ENCODE measurements around the gene ARSI. TPM values are rescaled to one million over a fixed set of nuclear protein-coding genes. Genes with fewer than 3 reads are reported as not detected.

The ARSI gene
- total RNA-seq, 1 donor from 2014 or later = 4.6 TPM

DNA sequence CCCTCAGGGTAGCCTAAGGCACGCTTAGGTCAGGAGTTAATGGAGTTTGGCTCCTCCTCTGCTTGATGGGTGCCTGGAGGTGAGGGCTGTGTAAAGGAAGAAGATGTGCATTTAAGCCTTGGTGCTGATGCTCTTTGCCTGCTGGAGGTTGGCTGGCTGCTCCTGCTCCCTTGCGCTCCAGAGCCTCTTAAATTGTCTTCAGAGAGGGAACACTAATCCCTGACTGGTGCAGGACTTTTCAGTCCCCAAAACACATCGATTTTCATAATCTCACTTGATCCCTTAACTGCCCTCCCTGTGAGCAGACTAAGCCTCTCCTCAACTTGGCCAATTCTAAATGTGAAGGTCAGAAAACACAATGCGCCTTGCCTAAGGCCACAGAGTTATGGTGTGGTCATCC lies 38.6 kb upstream of the ARSI start:
- no peak for DNase-seq (ENCODE audit: extremely low spot score, unreplicated experiment)
- Mint-ChIP-seq H3K4me1 (ENCODE audit: unreplicated experiment) (peaks cover 24% of the 10 kb centered on the region), H3K4me3 (no peak overlapping the region), H3K36me3 (no peaks in the 10 kb centered on the region), H3K27me3 (no peaks in the 10 kb centered on the region), H3K27ac (no peak overlapping the region), H3K9me3 (peaks cover 5% of the 10 kb centered on the region)
- TF ChIP-seq, protein P1, sequence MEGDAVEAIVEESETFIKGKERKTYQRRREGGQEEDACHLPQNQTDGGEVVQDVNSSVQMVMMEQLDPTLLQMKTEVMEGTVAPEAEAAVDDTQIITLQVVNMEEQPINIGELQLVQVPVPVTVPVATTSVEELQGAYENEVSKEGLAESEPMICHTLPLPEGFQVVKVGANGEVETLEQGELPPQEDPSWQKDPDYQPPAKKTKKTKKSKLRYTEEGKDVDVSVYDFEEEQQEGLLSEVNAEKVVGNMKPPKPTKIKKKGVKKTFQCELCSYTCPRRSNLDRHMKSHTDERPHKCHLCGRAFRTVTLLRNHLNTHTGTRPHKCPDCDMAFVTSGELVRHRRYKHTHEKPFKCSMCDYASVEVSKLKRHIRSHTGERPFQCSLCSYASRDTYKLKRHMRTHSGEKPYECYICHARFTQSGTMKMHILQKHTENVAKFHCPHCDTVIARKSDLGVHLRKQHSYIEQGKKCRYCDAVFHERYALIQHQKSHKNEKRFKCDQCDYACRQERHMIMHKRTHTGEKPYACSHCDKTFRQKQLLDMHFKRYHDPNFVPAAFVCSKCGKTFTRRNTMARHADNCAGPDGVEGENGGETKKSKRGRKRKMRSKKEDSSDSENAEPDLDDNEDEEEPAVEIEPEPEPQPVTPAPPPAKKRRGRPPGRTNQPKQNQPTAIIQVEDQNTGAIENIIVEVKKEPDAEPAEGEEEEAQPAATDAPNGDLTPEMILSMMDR (conservative IDR thresholded peaks at IDR 0.05) = no peak

DNA sequence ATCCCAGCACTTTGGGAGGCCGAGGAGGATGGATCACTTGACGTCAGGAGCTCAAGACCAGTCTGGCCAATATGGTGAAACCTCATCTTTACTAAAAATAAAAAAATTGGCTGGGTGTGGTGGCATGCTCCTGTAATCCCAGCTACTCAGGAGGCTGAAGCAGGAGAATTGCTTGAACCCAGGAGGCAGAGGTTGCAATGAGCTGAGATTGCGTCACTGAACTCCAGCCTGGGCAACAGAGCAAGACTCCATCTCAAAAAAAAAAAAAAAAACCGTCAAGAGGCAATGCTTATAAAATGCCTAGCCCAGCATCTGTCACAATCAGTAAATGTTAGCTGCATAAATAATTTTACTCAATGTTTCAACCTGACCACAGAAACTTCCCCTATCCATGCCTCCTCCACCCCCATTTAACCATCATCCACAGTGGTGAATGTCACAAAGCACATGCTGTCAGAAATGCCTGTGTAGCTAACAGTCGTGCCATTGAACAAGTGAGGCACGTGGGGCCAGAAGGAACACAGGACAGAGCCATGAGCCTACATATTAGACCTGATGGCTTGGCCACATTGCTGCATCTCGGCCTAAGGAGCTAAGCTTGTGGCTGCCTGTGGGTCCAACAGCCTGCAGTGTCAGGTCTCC lies 38.0 kb upstream of the ARSI start:
- Mint-ChIP-seq H3K9me3 (peaks cover 5% of the 10 kb centered on the region), H3K27me3 (no peaks in the 10 kb centered on the region), H3K36me3 (no peaks in the 10 kb centered on the region), H3K27ac (no peak overlapping the region), H3K4me3 (no peak overlapping the region), H3K4me1 (ENCODE audit: unreplicated experiment) (peaks cover 24% of the 10 kb centered on the region)
- TF ChIP-seq, protein P1 (conservative IDR thresholded peaks at IDR 0.05) = no peak
- no peak for DNase-seq (ENCODE audit: extremely low spot score, unreplicated experiment)

DNA sequence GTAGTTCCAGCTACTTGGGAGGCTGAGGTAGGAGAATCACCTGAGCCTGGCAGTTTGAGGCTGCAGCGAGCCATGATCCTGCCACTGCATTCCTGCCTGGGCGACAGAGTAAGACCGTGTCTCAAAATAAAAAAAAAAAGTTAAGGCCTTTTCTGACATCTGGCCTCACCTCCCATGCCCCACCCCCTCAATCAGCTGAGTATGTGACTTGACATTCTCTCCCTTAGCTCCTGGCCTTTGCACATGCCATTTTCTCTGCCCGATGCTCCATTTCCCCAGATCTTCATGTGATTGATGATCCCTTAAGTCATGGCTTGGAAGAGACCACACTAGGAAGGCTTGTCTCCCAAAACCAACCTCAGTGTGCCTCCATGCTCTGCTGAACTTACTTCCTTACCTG lies 37.1 kb upstream of the ARSI start:
- TF ChIP-seq, protein P1 (conservative IDR thresholded peaks at IDR 0.05) = no peak
- no peaks in the 10 kb centered on the region for H3K27me3 Mint-ChIP-seq
- no peaks in the 10 kb centered on the region for H3K36me3 Mint-ChIP-seq
- peaks cover 29% of the 10 kb centered on the region for H3K4me1 Mint-ChIP-seq (ENCODE audit: unreplicated experiment)
- peaks cover 5% of the 10 kb centered on the region for H3K9me3 Mint-ChIP-seq
- no peak for DNase-seq (ENCODE audit: extremely low spot score, unreplicated experiment)
- no peak overlapping the region for H3K27ac Mint-ChIP-seq
- no peak overlapping the region for H3K4me3 Mint-ChIP-seq

DNA sequence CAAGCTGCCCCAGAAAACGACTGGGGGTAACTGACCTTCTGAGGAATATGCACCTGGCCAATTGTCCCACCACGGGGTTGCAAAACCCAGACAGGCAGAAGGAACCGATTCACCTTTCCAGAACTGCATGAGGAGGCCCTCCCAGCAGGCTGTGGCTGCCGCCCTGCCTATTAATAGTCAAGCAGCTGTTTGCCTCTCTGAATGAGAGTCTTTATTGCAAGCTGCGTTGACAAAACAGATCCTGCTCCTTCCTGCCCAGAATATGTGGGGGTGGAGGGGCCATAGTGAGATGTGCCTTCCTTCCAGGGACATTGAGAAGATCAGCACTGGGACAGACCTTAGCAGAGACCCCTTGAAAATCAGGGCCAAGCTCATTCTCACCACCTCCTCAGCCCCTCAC lies 36.5 kb upstream of the ARSI start:
- no peak for DNase-seq (ENCODE audit: extremely low spot score, unreplicated experiment)
- Mint-ChIP-seq H3K27me3 (no peaks in the 10 kb centered on the region), H3K27ac (no peak overlapping the region), H3K9me3 (peaks cover 5% of the 10 kb centered on the region), H3K36me3 (no peaks in the 10 kb centered on the region), H3K4me1 (ENCODE audit: unreplicated experiment) (peaks cover 24% of the 10 kb centered on the region), H3K4me3 (no peak overlapping the region)
- TF ChIP-seq, protein P1 (conservative IDR thresholded peaks at IDR 0.05) = no peak

DNA sequence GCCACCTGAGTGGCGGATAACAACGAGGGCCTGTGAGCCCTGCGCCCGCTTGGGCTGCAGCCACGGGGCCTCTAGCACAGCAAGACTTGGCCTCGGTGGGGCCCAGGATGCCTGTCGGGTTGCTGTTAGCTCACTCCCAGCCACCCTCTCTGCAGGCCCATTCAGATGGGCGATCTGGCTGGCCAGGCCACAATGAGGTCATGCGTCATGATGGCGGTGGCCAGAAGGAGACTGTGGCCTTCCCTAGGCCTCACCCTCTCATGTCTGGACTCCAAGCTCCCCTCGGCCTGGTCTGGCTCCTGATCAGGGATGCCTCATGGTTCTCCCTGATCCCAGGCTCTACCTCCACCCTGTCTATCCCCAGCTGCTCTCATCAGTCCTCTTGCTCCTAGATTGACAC lies 35.8 kb upstream of the ARSI start:
- Mint-ChIP-seq H3K27me3 (no peaks in the 10 kb centered on the region), H3K9me3 (peaks cover 5% of the 10 kb centered on the region), H3K4me1 (ENCODE audit: unreplicated experiment) (peaks cover 24% of the 10 kb centered on the region), H3K27ac (no peak overlapping the region), H3K4me3 (no peak overlapping the region), H3K36me3 (no peaks in the 10 kb centered on the region)
- TF ChIP-seq, protein P1 (conservative IDR thresholded peaks at IDR 0.05) = no peak
- no peak for DNase-seq (ENCODE audit: extremely low spot score, unreplicated experiment)

DNA sequence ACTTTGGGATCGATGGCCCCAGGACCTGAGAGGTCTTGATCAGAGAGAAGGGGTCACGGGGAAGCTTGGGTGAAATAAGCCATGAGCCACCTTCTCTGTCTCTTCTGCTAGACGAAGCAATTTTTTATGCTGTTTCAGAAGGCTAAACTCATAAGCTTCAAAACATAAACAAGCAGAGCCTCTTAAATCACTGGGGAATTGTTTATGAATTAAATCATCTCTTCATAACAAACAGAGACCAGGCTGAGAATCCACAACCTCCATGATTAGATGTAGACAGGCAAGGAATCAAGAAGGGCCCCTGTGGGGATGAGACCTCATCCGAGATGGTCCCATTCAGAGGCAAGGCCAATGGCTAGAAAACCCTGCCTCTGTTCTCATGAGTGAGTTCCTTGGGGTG lies 33.1 kb upstream of the ARSI start:
- TF ChIP-seq, protein P1 (conservative IDR thresholded peaks at IDR 0.05) = no peak
- DNase-seq (ENCODE audit: extremely low spot score, unreplicated experiment) = no peak
- Mint-ChIP-seq H3K27me3 (no peaks in the 10 kb centered on the region), H3K36me3 (no peaks in the 10 kb centered on the region), H3K4me3 (no peak overlapping the region), H3K27ac (no peak overlapping the region), H3K4me1 (ENCODE audit: unreplicated experiment) (peaks cover 24% of the 10 kb centered on the region), H3K9me3 (peaks cover 5% of the 10 kb centered on the region)
